ENCODE measurements around the gene CACNA1C.

CACNA1C gene

GRCh38 chr12:2284857-2285256 is 232.1 kb downstream of the CACNA1C start:
- DNase-seq: peak; percentile 11

- no peak for DNase-seq
These were observed 232.7 kb downstream of the CACNA1C start for GRCh38 chr12:2285462-2285861.

GRCh38 chr12:2286047-2286446 is 233.3 kb downstream of the CACNA1C start:
- DNase-seq: no peak

GRCh38 chr12:2286461-2287131 is 233.8 kb downstream of the CACNA1C start:
- DNase-seq: no peak

- no peak for DNase-seq
These were observed 234.4 kb downstream of the CACNA1C start for GRCh38 chr12:2287151-2287550.

GRCh38 chr12:2287589-2287988 is 234.8 kb downstream of the CACNA1C start:
- DNase-seq: no peak

- DNase-seq: no peak
These were observed 235.2 kb downstream of the CACNA1C start for GRCh38 chr12:2288001-2288400.

GRCh38 chr12:2288471-2288870 is 235.7 kb downstream of the CACNA1C start:
- DNase-seq: no peak

GRCh38 chr12:2288875-2289274 is 236.1 kb downstream of the CACNA1C start:
- no peak for DNase-seq

GRCh38 chr12:2289525-2289924 is 236.7 kb downstream of the CACNA1C start:
- no peak for DNase-seq

GRCh38 chr12:2290091-2290490 is 237.3 kb downstream of the CACNA1C start:
- DNase-seq: no peak

- DNase-seq: no peak
These were observed 237.8 kb downstream of the CACNA1C start for GRCh38 chr12:2290516-2291065.

GRCh38 chr12:2291182-2291832 is 238.5 kb downstream of the CACNA1C start:
- DNase-seq: no peak

- DNase-seq: no peak
These were observed 239.2 kb downstream of the CACNA1C start for GRCh38 chr12:2291947-2292346.

- DNase-seq: no peak
These were observed 239.8 kb downstream of the CACNA1C start for GRCh38 chr12:2292560-2292959.

- no peak for DNase-seq
These were observed 242.1 kb downstream of the CACNA1C start for GRCh38 chr12:2294651-2295475.

- no peak for DNase-seq
These were observed 243.2 kb downstream of the CACNA1C start for GRCh38 chr12:2295941-2296461.

GRCh38 chr12:2297004-2297403 is 244.2 kb downstream of the CACNA1C start:
- no peak for DNase-seq

GRCh38 chr12:2297658-2298057 is 244.9 kb downstream of the CACNA1C start:
- DNase-seq: no peak

- no peak for DNase-seq
These were observed 245.9 kb downstream of the CACNA1C start for GRCh38 chr12:2298556-2299200.

- no peak for DNase-seq
These were observed 246.4 kb downstream of the CACNA1C start for GRCh38 chr12:2299206-2299605.

GRCh38 chr12:2300168-2300567 is 247.4 kb downstream of the CACNA1C start:
- DNase-seq: no peak

- DNase-seq: no peak
These were observed 248.1 kb downstream of the CACNA1C start for GRCh38 chr12:2300886-2301285.

All from stimulated activated CD4-positive, alpha-beta T cell treated with anti-CD3 and anti-CD28 coated beads, Interleukin-4, amount 100 ng/mL, for 1 hour (primary cell).